Aorta (tissue), 5 donors: Measurements from ENCODE around the gene HNF1B. TPM values are rescaled to one million over a fixed set of nuclear protein-coding genes. Genes with fewer than 3 reads are reported as not detected.
"Not testable (repeated sequence)": the region's sequence is repeated elsewhere in the genome, so short reads cannot be mapped to it uniquely, and the experiment has no call there.

Source experiments
- ATAC-seq: fragments of 200-7000 bp; cut with Tn5 transposase; one replicate; pipeline ENCODE4 v1.9.1; 2022; ENCODE audit warnings: moderate library complexity; ENCODE audit not compliant: low FRiP score
- DNase-seq, 2 donors: peaks; one replicate each; pipeline ENCODE4 v3.0.0-alpha.2; 2020
- H3K27ac ChIP-seq, 2 donors: one replicate each; pipeline ENCODE4 v1.5.1; 2013; ENCODE audit warnings: low read length in 2 of 2, mild to moderate bottlenecking in 2 of 2, moderate library complexity in 2 of 2, control low read depth in 1 of 2, inconsistent platforms in 1 of 2, low read depth in 1 of 2
- H3K27me3 ChIP-seq, 2 donors: one replicate each; pipeline ENCODE4 v1.6.1; 2013; ENCODE audit warnings: control low read depth in 1 of 2, low read length in 1 of 2, mild to moderate bottlenecking in 1 of 2, moderate library complexity in 1 of 2; ENCODE audit not compliant: insufficient read depth in 2 of 2, control insufficient read depth in 1 of 2
- H3K36me3 ChIP-seq, 2 donors: one replicate each; pipeline ENCODE4 v1.6.1; 2013; ENCODE audit warnings: control low read depth in 1 of 2, low read length in 1 of 2, mild to moderate bottlenecking in 1 of 2; ENCODE audit not compliant: insufficient read depth in 2 of 2, control insufficient read depth in 1 of 2
- H3K4me1 ChIP-seq, 2 donors: one replicate each; pipeline ENCODE4 v1.6.1; 2013; ENCODE audit warnings: low read length in 2 of 2, control low read depth in 1 of 2, mild to moderate bottlenecking in 1 of 2, moderate library complexity in 1 of 2; ENCODE audit not compliant: insufficient read depth in 2 of 2, control insufficient read depth in 1 of 2
- H3K4me3 ChIP-seq, 2 donors: one replicate each; pipeline ENCODE4 v1.5.1; 2013; ENCODE audit warnings: low read length in 2 of 2, control low read depth in 1 of 2, mild to moderate bottlenecking in 1 of 2
- H3K9me3 ChIP-seq: one replicate; pipeline ENCODE4 v1.6.1; 2013; ENCODE audit warnings: mild to moderate bottlenecking, low read length; ENCODE audit not compliant: control insufficient read depth
- WGBS, 2 donors: extraction: QIAGEN DNeasy Blood & Tissue Kit; methylation state at CpG; one replicate each; pipeline ENCODE4 v1.1.7; 2013; 5-methylcytosine and 5-hydroxymethylcytosine counted together
- intact Hi-C, 2 donors: fragments of 100-400 bp; cut with DNase I; formaldehyde crosslinking; loops; one replicate each; pipeline versions ENCODE4 v1.14.2 to v1.15.0; 2022
- polyA plus RNA-seq, 2 donors: library from polyadenylated mRNA; stranded (reverse); fragments of 200-250 nt; gene quantifications; one replicate each; pipeline ENCODE4 v1.2.3, GENCODE V29; 2013
- total RNA-seq, 2 donors: library from RNA; stranded (reverse); fragmentation: NEBNext Ultra II Directional; extraction: Animal tissue kit (Norgen Biotek cat#: 25700); gene quantifications; one replicate each; pipeline ENCODE4 v1.2.1, GENCODE V29; 2021
- donor health status: healthy with polysubstance abuse.
- donor health status: Bipolar disorder and iron deficiency.
- donor health status: DM: no; HTN: no; CAD: no.
- donor health status: DM: no; HTN: no; CAD: no.
- donor health status: DM: yes; HTN: yes; CAD: no.

The HNF1B gene
- total and polyA plus RNA-seq, 4 donors = 0.88 TPM; not detected in 3

- H3K36me3 ChIP-seq, DNase-seq, H3K9me3 ChIP-seq, H3K4me1 ChIP-seq, intact Hi-C loops, H3K27ac ChIP-seq, ATAC-seq, H3K4me3 ChIP-seq, H3K27me3 ChIP-seq: not testable (repeated sequence)
- 64 to 85% methylated on average over 1 of the region's 2 CpGs for WGBS, 2 donors
These were observed 64.9 kb downstream of the HNF1B start for GRCh38 chr17:37679995-37680394.

GRCh38 chr17:37678036-37678435 is 66.8 kb downstream of the HNF1B start:
- WGBS, 2 donors = 86 to 94% methylated on average over 1 of the region's 1 CpG
- H3K27ac ChIP-seq = no peak overlapping the region

GRCh38 chr17:37677021-37677420 is 67.8 kb downstream of the HNF1B start:
- H3K27me3 ChIP-seq = peaks cover 0 to 5% of the 10 kb centered on the region in 2 donors
- no peak for ATAC-seq
- no peak for DNase-seq
- no peaks in the 10 kb centered on the region for H3K36me3 ChIP-seq
- H3K4me1 ChIP-seq = no peaks in the 10 kb centered on the region
- H3K9me3 ChIP-seq = peaks cover 3% of the 10 kb centered on the region
- 59 to 76% methylated on average over 1 of the region's 1 CpG for WGBS, 2 donors
- no peak overlapping the region for H3K27ac ChIP-seq
- no peak overlapping the region for H3K4me3 ChIP-seq
- intact Hi-C loops = no loop called here

More at GRCh38 chr17:37678036-37678435, 66.8 kb downstream of the HNF1B start:
- ATAC-seq (no peak), DNase-seq (no peak)
- H3K9me3 ChIP-seq = peaks cover 3% of the 10 kb centered on the region
- H3K36me3 ChIP-seq = no peaks in the 10 kb centered on the region
- intact Hi-C loops = no loop called here
- peaks cover 0 to 5% of the 10 kb centered on the region in 2 donors for H3K27me3 ChIP-seq
- H3K4me1 ChIP-seq = no peaks in the 10 kb centered on the region
- H3K4me3 ChIP-seq = no peak overlapping the region

- H3K27ac ChIP-seq = no peak overlapping the region
- peaks cover 1% of the 10 kb centered on the region for H3K9me3 ChIP-seq
- H3K27me3 ChIP-seq = peaks cover 0 to 5% of the 10 kb centered on the region in 2 donors
- no peak overlapping the region for H3K4me3 ChIP-seq
- DNase-seq (no peak), ATAC-seq (no peak)
- 13 to 19% methylated on average over 7 of the region's 7 CpGs for WGBS, 2 donors
- no peaks in the 10 kb centered on the region for H3K36me3 ChIP-seq
- intact Hi-C loops = no loop called here
- no peaks in the 10 kb centered on the region for H3K4me1 ChIP-seq
These were observed 68.5 kb downstream of the HNF1B start for GRCh38 chr17:37676115-37676925.

GRCh38 chr17:37674511-37674910 is 70.3 kb downstream of the HNF1B start:
- DNase-seq (no peak), ATAC-seq (no peak)
- H3K4me1 ChIP-seq = no peaks in the 10 kb centered on the region
- intact Hi-C loops = no loop called here
- peaks cover 0 to 5% of the 10 kb centered on the region in 2 donors for H3K27me3 ChIP-seq
- no peak overlapping the region for H3K4me3 ChIP-seq
- H3K27ac ChIP-seq = no peak overlapping the region
- H3K36me3 ChIP-seq = no peaks in the 10 kb centered on the region
- H3K9me3 ChIP-seq = peaks cover 1% of the 10 kb centered on the region
- 43 to 70% methylated on average over 1 of the region's 1 CpG for WGBS, 2 donors

- 87 to 94% methylated on average over 2 of the region's 2 CpGs for WGBS, 2 donors
- Histone ChIP-seq H3K27ac (no peak overlapping the region), H3K36me3 (no peaks in the 10 kb centered on the region), H3K4me1 (no peaks in the 10 kb centered on the region), H3K4me3 (no peak overlapping the region), H3K27me3 (peaks cover 0 to under 1% of the 10 kb centered on the region in 2 donors), H3K9me3 (no peaks in the 10 kb centered on the region)
- ATAC-seq (no peak), DNase-seq (no peak)
- intact Hi-C loops = no loop called here
These were observed 71.5 kb downstream of the HNF1B start for GRCh38 chr17:37673386-37673785.

GRCh38 chr17:37672548-37673078 is 72.2 kb downstream of the HNF1B start:
- peak; percentile 67 for ATAC-seq
- Histone ChIP-seq H3K9me3 (no peaks in the 10 kb centered on the region), H3K4me1 (no peaks in the 10 kb centered on the region), H3K27me3 (no peaks in the 10 kb centered on the region), H3K4me3 (no peak overlapping the region), H3K27ac (no peak overlapping the region), H3K36me3 (no peaks in the 10 kb centered on the region)
- DNase-seq = no peak
- 71 to 77% methylated on average over 3 of the region's 3 CpGs for WGBS, 2 donors
- intact Hi-C loops = no loop called here

- H3K4me1 ChIP-seq = no peaks in the 10 kb centered on the region
- no peak overlapping the region for H3K27ac ChIP-seq
- DNase-seq (no peak), ATAC-seq (no peak)
- no peaks in the 10 kb centered on the region for H3K27me3 ChIP-seq
- H3K4me3 ChIP-seq = no peak overlapping the region
- no peaks in the 10 kb centered on the region for H3K36me3 ChIP-seq
- intact Hi-C loops = no loop called here
- H3K9me3 ChIP-seq = no peaks in the 10 kb centered on the region
- WGBS, 2 donors = 85 to 87% methylated on average over 2 of the region's 2 CpGs
These were observed 72.9 kb downstream of the HNF1B start for GRCh38 chr17:37671824-37672547.
